Measurements from ENCODE around the gene TNKS1BP1. TPM values are rescaled to one million over a fixed set of nuclear protein-coding genes. Genes with fewer than 3 reads are reported as not detected.

TNKS1BP1 gene
- total and polyA plus RNA-seq, 4 donors: 28.3 to 67.1 (median 47.0) TPM

- Histone ChIP-seq H3K27ac (ENCODE audit: low read depth in 1 of 2, low read length in 2 of 2) (no peak overlapping the region), H3K36me3 (ENCODE audit: control insufficient read depth in 4 of 4, insufficient read depth in 3 of 4, low read depth in 1 of 4, low read length in 3 of 4) (no peaks in the 10 kb centered on the region), H3K9me3 (ENCODE audit: control insufficient read depth in 4 of 4, low read length in 3 of 4) (no peaks in the 10 kb centered on the region), H3K4me1 (ENCODE audit: control insufficient read depth in 4 of 4, insufficient read depth in 4 of 4, low read length in 3 of 4) (peaks cover 0 to 11% (median 5%) of the 10 kb centered on the region in 4 donors), H3K9ac (ENCODE audit: low read depth in 1 of 2, low read length in 2 of 2) (no peak overlapping the region), H3K4me3 (ENCODE audit: low read depth in 1 of 3, low read length in 3 of 3) (no peak overlapping the region), H3K27me3 (ENCODE audit: control insufficient read depth in 4 of 4, insufficient read depth in 4 of 4, low read length in 3 of 4) (no peaks in the 10 kb centered on the region)
- TF ChIP-seq RAD21 (IDR thresholded peaks at IDR 0.05) (peak; percentile 83 to 88), RXRA (IDR thresholded peaks at IDR 0.05) (no peak), CTCF (IDR thresholded peaks at IDR 0.05; ENCODE audit: low read depth, low read length, missing input control) (peak; percentile 85), YY1 (IDR thresholded peaks at IDR 0.05) (no peak), ATF3 (IDR thresholded peaks at IDR 0.05) (no peak)
- DNase-seq (ENCODE audit: low spot score): peak; percentile 77
- WGBS: 17% methylated on average over 11 of the region's 11 CpGs
These were observed 20.9 kb upstream of the TNKS1BP1 start for GRCh38 chr11:57345555-57346211.

GRCh38 chr11:57344826-57345225, 20.1 kb upstream of the TNKS1BP1 start:
- Histone ChIP-seq H3K4me1 (ENCODE audit: control insufficient read depth in 4 of 4, insufficient read depth in 4 of 4, low read length in 3 of 4) (peaks cover 0 to 8% (median 5%) of the 10 kb centered on the region in 4 donors), H3K27ac (ENCODE audit: low read depth in 1 of 2, low read length in 2 of 2) (no peak overlapping the region), H3K27me3 (ENCODE audit: control insufficient read depth in 4 of 4, insufficient read depth in 4 of 4, low read length in 3 of 4) (no peaks in the 10 kb centered on the region), H3K4me3 (ENCODE audit: low read depth in 1 of 3, low read length in 3 of 3) (no peak overlapping the region), H3K9me3 (ENCODE audit: control insufficient read depth in 4 of 4, low read length in 3 of 4) (no peaks in the 10 kb centered on the region), H3K9ac (ENCODE audit: low read depth in 1 of 2, low read length in 2 of 2) (no peak overlapping the region), H3K36me3 (ENCODE audit: control insufficient read depth in 4 of 4, insufficient read depth in 3 of 4, low read depth in 1 of 4, low read length in 3 of 4) (no peaks in the 10 kb centered on the region)
- TF ChIP-seq HNF4A (conservative IDR thresholded peaks at IDR 0.05) (no peak), RAD21 (IDR thresholded peaks at IDR 0.05) (no peak), GABPA (IDR thresholded peaks at IDR 0.05 in 1 of 2, conservative IDR thresholded peaks at IDR 0.05 in 1 of 2) (no peak), ATF3 (IDR thresholded peaks at IDR 0.05) (no peak), FOXA2 (IDR thresholded peaks at IDR 0.05) (no peak), YY1 (IDR thresholded peaks at IDR 0.05) (no peak), REST (IDR thresholded peaks at IDR 0.05) (no peak), JUND (IDR thresholded peaks at IDR 0.05) (no peak), NR2F2 (IDR thresholded peaks at IDR 0.05) (no peak), FOXA1 (IDR thresholded peaks at IDR 0.05) (no peak), MAX (IDR thresholded peaks at IDR 0.05) (no peak)
- DNase-seq (ENCODE audit: low spot score): no peak
- 95% methylated on average over 10 of the region's 10 CpGs for WGBS

All from liver (tissue), 9 donors.